Posterior vena cava (tissue), 2 donors: ENCODE data around the gene KCND3. TPM values are rescaled to one million over a fixed set of nuclear protein-coding genes. Genes with fewer than 3 reads are reported as not detected.
"Not testable (repeated sequence)": the region's sequence is repeated elsewhere in the genome, so short reads cannot be mapped to it uniquely, and the experiment has no call there.

Source experiments
- DNase-seq: peaks from one replicate; pipeline ENCODE4 v3.0.0-alpha.2; 2020; ENCODE audit warnings: low spot score
- intact Hi-C, 2 donors: fragments of 100-400 bp; cut with DNase I; formaldehyde crosslinking; loops; one replicate each; pipeline versions ENCODE4 v1.14.1 to v1.14.2; 2022 to 2023
- total RNA-seq, 2 donors: library from RNA; stranded (reverse); fragmentation: NEBNext Ultra II Directional; extraction: Animal tissue kit (Norgen Biotek cat#: 25700); gene quantifications; one replicate each; pipeline ENCODE4 v1.2.1, GENCODE V29; 2021
- donor health status: DM: yes; HTN: yes; CAD: no.
- donor health status: DM: yes; HTN: yes; CAD: no.

The KCND3 gene
- total RNA-seq, 2 donors from 2014 or later, result 24.6 to 27.8 TPM

DNA sequence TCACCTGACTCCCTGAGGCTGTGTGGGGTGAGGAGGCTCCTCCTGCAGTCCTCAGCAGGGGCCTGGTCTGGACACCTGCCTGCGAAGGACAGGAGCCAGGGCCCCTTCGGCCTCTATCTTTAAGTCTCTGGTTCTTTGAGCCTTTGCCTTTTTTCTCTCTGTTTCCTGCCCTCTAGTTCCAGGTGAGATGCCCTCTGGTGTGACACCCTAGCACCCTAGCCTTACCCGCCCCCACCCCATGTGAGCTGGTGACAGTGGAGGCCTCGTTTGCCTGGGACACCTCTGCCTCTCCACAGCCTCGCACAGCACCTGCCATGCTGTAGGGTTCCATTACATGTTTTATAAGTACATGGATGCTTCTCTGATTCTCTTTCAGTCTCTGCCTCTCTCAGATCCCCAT lies 186.5 kb downstream of the KCND3 start:
- DNase-seq, result no peak
- intact Hi-C loops, result no loop called here

DNA sequence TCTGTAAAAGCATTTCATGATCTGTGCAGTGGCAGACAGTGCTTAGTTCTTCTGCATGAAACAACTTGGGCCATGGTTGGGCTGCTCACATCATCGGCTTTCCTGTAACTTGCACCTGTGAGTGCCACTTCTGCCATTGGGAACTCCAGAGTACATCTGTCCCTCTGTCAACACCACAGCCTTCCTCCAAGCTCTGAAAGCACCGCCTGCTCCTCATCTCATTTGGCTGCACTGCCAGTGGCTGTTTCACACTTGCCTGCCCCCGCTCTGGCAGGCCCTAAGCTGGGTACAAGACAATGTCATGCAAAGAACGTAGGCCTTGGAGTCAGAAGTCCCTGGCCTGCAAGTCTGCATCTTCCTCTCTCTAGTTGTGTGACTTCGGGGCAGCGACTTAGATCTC lies 187.4 kb downstream of the KCND3 start:
- DNase-seq, result no peak
- intact Hi-C loops, result no loop called here

DNA sequence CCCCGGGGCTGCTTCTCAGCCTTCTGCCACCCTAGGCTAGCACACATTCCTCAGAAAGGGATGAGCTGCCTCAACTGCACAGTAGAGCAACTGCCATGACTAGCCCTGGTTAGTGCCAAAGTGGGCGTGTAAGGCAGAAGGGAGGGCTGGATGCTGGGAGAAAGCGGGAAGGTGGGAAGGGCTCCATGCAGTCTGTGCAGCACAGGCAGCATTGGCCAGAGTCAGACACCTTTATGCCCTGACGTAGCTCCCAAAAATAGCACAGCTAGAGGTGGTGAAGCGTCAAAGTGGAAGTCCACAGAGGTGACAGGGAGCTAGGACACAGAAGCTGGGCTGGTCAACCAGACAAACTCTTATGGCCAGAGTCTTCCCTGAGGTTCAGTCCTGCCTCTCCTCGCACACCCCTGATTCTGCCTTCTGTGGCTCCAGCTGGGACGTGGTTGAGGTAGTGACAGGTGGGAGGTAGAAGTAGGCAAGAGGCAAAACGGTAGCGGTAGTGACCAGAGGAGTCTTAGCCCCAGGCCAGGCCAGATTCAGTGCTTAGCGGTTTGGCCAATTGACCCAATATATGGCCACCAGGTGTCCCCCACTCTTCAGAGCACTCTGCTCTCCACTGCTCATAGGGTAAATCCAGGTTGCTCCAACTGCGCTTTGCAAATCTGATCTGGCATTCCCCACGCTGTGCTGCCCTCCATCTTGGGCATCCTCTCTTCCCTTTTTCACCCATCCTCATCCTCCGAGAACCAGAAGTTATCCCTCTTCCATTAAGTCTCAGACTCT lies 188.2 kb downstream of the KCND3 start:
- no peak for DNase-seq

DNA sequence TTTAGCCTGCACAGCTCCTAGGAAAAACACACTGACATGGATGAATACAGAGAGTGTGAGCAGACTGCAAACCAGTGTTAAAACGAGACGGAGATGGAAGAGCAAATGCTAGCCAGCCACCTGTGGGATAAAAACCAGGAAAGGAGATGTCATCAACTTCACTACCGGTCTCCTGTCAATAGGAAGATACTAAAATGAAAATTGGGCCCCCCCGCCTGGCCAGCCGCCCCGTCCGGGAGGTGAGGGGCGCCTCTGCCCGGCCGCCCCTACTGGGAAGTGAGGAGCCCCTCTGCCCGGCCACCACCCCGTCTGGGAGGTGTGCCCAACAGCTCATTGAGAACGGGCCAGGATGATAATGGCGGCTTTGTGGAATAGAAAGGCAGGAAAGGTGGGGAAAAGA lies 189.7 kb downstream of the KCND3 start:
- intact Hi-C loops, result loop anchor here in 1 of 2 donors (10.0 kb wide), 2 partner anchors 195 to 535 kb away; no protein-coding TSS in a partner anchor
- DNase-seq, result not testable (repeated sequence)

More for the DNA sequence above, 188.2 kb downstream of the KCND3 start:
- intact Hi-C loops, result no loop called here

DNA sequence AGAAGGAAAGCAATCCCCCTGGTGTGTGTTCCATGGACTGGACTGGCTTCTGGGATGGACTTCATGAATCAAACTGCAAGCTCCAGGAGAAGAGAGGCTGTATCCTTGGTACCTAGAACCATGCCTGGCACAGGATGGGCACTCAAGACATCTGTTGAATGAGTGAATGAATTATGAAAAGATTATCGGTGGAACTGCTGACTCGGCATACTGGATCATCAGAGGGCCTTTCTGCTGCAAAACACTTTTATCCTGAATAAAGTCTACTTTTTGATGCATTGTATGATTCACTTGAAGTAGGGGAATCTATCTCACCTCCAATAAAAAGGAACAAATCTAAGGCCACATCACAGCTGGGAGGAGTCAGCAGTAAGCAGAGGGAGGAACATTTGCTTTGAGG lies 190.9 kb downstream of the KCND3 start:
- DNase-seq, result no peak
- intact Hi-C loops, result loop anchor here in 1 of 2 donors (10.0 kb wide), 2 partner anchors 196 to 536 kb away; no protein-coding TSS in a partner anchor

DNA sequence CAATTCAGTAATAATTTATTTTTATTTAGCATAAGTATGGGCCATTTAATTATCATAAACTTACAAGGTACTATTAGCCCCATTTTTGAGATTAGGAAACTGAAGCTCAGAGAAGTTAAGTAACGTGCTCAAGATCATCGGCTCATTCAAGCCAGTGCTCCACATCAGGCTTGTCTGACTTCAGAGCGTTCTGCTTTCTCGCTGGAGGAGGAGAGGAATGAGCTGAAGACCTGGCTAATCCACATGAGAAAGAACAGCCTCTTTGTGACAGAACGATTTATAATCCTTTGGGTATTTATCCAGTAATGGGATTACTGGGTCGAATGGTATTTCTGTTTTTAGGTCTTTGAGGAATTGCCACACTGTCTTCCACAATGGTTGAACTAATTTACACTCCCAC lies 194.1 kb downstream of the KCND3 start:
- DNase-seq, result no peak
- intact Hi-C loops, result loop anchor here in 1 of 2 donors (10.0 kb wide), 2 partner anchors 199 to 539 kb away; no protein-coding TSS in a partner anchor

DNA sequence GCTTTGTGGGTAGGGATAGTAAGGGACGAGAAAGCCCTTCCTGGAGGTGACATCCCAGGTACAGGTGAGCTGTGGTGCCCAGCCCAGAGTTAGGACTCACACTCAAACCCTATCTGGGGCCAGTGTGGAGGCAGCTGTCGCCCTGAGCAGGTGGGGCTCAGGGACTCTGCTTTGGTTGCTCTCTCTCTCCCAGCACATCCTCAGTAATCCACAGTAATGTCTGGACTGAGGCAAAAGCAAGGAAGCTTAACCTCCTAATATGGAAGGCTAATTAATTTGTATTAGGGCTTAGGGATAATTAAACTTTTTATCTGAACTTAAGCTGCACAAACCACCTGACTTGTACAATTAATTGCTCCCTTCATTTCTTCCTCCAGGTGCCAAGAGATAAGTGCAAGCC lies 195.5 kb downstream of the KCND3 start:
- intact Hi-C loops, result loop anchor here in 1 of 2 donors (10.0 kb wide), 2 partner anchors 201 to 541 kb away; no protein-coding TSS in a partner anchor
- DNase-seq, result no peak

DNA sequence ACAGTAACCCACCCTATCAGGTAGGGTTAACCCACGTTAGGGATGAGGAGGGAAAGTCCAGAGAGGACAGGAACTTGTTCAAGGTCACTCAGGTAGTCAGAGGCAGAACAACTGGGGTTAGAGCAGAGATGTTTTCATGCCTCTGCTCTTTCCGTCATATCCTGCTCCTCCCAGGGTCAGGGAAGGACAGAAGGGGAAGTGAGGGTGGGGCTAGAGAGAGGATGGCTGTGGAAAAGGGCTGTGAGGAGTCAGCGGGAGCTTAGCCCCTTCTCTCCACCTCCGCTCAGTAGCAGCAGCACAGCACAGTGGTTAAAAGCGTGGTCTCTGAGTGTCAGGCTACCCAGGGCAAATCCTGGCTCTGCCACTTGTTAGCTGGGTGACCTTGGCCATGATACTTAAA lies 197.2 kb downstream of the KCND3 start:
- intact Hi-C loops, result loop anchor here in 1 of 2 donors (10.0 kb wide), 2 partner anchors 203 to 543 kb away; no protein-coding TSS in a partner anchor
- no peak for DNase-seq

DNA sequence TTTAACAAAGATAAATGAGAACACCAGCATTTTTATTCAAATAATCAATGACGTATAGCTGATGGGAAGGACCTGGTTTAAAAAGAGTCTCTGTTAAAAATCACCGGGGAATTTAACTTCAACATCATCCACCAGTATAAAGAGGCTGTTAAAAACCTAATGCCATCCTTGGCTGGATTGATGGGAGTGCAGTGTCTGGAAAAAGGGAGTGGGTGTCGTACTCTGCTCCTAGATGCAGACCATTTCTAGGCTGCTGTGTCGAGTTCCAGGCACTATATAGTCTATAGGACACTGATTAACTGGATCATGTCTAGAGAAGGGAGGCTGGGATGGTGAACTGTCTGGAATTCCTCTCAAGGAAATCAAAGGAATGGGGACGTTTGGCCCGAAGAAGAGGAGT lies 197.7 kb downstream of the KCND3 start:
- DNase-seq, result no peak
- intact Hi-C loops, result loop anchor here in 1 of 2 donors (10.0 kb wide), 2 partner anchors 203 to 543 kb away; no protein-coding TSS in a partner anchor

DNA sequence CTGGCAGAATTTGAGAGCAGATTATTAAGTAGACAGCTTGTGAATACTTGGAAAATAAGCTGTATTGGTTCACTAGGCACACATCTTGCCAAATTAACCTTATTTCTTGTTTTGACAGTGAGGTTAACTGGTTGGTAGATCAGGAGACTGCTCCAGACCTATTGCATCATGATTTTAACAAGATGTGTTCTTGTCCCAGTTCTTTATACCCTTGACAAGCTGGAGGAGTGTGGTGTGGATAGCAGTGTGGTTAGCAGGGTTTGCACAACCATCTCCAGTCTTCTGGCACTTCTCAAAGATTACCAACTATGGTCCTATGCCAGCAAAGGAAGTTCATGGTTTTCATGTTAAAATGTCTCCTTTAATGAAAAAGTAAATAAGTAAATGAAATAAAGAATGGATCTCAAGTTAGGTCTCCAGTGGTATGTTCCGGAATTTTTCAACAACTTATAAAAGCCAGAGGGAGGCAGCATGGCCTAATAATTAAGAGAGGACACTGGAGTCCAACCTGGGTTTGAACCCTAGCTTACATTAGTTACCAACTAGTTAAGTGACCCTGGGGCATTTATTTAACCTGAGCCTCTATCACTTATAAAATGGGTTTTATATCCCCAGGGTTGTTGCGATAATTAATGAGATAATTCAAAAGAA lies 199.7 kb downstream of the KCND3 start:
- DNase-seq, result no peak
- intact Hi-C loops, result loop anchor here (5.0 to 10.0 kb wide), 3 partner anchors 203 to 545 kb away; no protein-coding TSS in a partner anchor

DNA sequence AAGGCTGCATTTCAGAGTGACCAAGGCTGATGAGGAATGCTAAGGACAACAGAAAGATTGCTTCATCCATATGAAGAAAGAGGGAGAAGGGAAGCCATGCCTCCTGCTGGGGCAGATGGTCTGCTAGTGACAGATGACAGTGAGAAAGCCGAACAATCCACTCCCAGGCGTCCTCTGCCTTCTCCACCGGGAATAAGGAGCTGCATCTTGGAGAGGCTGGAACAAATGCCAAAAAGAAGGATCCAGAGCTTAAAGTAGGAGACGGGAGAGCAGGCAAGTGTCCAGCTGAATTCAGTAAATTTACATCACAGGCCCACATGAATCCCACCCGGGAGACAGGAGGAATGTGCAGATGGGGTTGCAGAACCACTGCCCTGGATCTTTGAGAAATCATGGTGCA lies 200.3 kb downstream of the KCND3 start:
- intact Hi-C loops, result loop anchor here in 1 of 2 donors (5.0 kb wide), 1 partner anchor 203 kb away; no protein-coding TSS in a partner anchor

DNA sequence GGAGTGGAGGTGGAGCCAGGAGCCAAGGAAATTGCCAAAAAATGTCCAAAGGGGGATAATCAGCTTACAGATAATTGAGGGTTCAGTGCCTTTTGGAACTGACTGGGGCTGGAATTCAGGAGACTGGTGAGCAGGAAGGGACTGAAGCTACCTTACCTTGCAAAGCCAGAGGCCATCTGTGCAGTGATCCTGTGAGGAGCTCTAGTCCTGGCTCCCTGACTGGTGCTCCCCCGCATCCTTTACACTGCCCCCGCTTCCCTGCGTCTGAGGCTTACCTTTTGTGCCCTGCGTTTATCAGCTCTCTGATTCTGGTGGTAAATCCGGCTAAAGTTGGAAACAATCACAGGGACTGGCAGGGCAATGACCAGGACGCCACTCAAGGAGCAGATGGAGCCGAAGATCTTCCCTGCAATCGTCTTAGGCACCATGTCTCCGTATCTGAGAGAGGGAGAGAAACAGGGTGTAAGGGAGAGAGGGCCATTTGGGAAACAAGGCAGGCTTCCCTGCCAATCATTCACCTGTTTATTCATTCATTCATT lies 202.7 kb downstream of the KCND3 start:
- intact Hi-C loops, result loop anchor here in 1 of 2 donors (5.0 kb wide), 1 partner anchor 206 kb away; no protein-coding TSS in a partner anchor
- DNase-seq, result no peak

More for the DNA sequence above, 200.3 kb downstream of the KCND3 start:
- DNase-seq, result no peak

DNA sequence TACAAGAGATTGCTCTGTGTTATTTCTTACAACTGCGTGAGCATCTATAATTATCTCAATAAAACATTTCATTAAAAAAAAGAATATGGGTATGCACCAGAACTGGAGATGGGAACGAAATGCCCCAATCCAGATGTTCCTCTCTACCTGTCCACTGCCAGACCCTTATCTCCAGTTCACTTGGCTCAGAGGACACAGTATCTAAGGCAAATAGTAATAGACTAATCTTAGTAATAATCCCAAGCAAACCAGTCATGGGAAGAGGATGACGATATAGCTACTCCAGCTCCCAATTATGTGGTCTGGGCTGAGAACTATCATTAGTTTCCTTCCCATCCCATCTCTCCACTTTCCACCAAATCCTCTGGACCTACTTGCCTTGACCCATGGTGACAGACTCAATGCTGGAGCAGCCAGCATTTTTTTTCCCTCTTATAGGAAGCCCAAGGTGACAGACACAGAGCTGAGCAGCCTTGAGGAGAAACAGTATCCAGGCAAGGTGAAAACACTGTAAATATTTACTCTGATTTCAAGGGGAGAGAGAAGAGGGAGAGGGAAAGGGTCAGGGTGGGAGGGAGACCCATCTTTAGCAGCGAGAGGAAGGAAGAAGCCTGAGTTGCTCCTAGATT lies 205.1 kb downstream of the KCND3 start:
- intact Hi-C loops, result no loop called here
- no peak for DNase-seq

DNA sequence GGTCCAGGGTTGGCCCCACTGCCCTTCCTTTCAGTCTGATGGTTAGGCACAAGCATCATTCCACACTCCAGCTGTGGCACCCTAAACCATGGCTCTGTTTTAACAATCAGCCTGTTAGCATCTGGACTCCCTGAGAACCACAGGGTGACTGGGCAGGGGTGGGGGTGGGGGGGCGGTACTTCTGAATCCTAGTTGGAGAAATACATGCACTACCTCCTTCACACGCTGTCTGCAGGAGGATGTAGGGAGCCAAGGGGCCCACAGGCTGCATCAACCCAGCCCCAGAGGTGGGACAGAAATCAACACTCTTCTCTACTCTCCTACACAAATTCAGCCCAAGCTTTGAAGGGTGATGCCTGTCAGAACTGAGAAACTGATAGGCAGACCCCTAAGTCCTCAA lies 209.9 kb downstream of the KCND3 start:
- no peak for DNase-seq
- intact Hi-C loops, result no loop called here

DNA sequence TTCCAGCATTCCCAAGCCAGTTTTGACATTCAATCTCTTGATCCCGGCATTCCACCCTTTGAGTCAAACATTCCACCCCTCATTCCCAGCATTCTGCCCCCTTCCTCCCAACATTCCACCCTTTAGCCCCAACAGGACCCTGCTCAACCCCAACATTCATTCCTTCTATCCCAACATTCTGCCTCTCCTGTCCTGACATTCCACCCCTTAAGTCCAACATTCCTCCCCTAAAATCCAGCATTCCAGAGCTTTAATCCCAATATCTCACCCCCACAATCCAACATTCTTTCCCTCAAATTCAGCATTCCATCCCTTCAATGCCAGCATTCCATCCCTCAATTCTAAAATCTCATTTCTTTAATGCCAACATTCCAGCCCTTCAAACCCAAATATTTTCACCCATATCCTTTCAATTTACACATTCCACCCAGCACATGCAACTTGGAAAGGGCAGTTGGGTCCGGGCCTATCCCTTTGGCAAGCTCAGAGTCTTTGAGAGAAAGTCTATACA lies 210.9 kb downstream of the KCND3 start:
- no peak for DNase-seq
- intact Hi-C loops, result no loop called here

DNA sequence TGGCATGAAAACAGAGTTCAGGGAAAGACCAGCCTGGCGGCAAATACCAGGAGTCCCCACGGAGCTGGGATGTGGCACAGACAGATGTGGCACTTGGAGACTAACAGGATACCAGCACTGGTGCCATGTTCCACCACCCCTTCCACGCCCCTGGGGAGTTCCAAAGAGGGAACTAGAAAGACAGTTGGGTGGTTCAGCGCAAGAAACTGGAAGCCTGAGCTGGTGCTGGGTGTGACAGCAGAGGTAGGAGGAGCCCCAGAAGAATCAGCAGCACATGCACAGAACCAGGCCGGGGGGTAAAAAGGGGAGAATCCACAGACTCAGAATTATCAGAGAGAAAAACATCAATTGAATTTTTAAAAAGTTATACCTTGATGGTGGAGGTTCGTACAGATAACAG lies 211.4 kb downstream of the KCND3 start:
- DNase-seq, result no peak
- intact Hi-C loops, result no loop called here

DNA sequence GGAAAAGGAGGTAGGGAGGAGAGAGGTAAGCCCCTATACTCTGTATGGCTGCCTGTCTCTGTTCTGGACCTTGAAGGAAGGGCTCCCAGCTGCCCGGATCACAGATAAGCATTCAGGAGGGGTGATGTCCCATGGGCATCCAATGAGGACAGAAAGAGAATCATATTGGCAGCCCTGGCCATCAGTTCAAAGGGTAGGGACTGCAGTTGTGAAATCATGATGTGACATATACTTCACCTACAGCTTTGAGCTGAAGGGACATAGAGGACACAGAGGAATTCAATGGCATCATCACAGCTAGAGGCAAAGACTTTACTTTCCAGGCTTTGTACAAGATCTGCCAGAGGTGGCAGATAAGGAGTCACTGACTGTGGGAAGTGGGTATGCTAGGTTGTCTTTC lies 212.2 kb downstream of the KCND3 start:
- no peak for DNase-seq
- intact Hi-C loops, result no loop called here

DNA sequence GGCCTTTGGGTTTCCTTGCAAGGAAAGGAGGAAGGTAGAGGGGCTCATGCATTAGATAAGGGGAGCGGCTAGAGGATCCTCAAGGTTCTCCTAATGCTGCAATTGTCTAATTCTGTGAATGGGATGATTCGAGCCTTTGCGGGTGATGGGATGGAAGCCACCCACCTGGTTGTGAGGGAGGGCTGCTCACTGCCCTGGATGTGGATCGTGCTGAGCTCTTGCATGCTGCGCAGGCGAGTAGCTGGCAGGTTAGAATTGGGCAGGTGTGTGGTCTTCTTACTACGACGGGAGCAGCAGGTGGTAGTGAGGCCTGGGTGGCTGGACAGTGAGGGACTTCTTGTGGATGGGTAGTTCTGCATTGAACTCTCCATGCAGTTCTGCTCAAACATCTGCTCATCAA lies 212.6 kb downstream of the KCND3 start:
- no peak for DNase-seq
- intact Hi-C loops, result no loop called here

DNA sequence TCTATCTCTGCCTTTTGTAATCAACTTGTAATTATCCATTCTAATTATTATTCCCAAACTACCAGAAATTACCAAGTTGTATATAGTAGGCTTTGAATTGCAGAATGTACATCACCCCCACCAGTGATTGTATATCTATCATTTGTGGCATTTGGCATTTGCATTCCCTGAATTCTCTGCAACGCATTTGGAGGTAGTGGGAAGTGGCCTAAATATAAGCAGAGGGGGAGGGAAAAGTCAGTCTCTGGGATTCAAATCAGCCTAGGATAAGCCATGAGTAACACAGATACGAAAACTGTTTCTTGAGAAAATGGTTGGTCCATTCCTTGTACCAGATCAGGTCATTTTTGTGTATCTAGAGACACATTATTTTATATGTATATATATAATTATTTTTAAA lies 213.1 kb downstream of the KCND3 start:
- intact Hi-C loops, result no loop called here
- DNase-seq, result no peak
